ENCODE data around the gene DNAJC15. TPM values are rescaled to one million over a fixed set of nuclear protein-coding genes. Genes with fewer than 3 reads are reported as not detected.
A peak's percentile ranks its signal among the peaks of the same experiment; 100 is the strongest.

DNAJC15 gene
- total and polyA plus RNA-seq, 2 experiments from 2014 or later, result 1.0 to 5.2 TPM

GRCh38 chr13:43107780-43108179 is 84.4 kb downstream of the DNAJC15 start:
- Histone ChIP-seq H3K4me3 (no peak overlapping the region), H3K27ac (no peak overlapping the region), H3K27me3 (no peaks in the 10 kb centered on the region), H3K9me3 (ENCODE audit: low read depth) (no peaks in the 10 kb centered on the region), H3K36me3 (no peaks in the 10 kb centered on the region), H3K4me1 (ENCODE audit: low read depth) (peaks cover 13% of the 10 kb centered on the region)
- no peak for TF ChIP-seq CTCF (IDR thresholded peaks at IDR 0.05; ENCODE audit: low read depth, low read length)
- no peak for DNase-seq (ENCODE audit: low read depth in 1 of 2, low spot score in 1 of 2)

- peak in 1 of 2 donors; percentile 24 for DNase-seq (ENCODE audit: low read depth in 1 of 2, low spot score in 1 of 2)
- no peak overlapping the region for H3K4me3 ChIP-seq
- H3K9me3 ChIP-seq (ENCODE audit: low read depth), result no peaks in the 10 kb centered on the region
- no peaks in the 10 kb centered on the region for H3K27me3 ChIP-seq
- no peaks in the 10 kb centered on the region for H3K36me3 ChIP-seq
- peaks cover 34% of the 10 kb centered on the region for H3K4me1 ChIP-seq (ENCODE audit: low read depth)
- peak overlapping the region; percentile 40 for H3K27ac ChIP-seq
- no peak for TF ChIP-seq CTCF (IDR thresholded peaks at IDR 0.05; ENCODE audit: low read depth, low read length)
These were observed 86.7 kb downstream of the DNAJC15 start for GRCh38 chr13:43110036-43110435.

- Histone ChIP-seq H3K9me3 (ENCODE audit: low read depth) (no peaks in the 10 kb centered on the region), H3K36me3 (no peaks in the 10 kb centered on the region), H3K27me3 (no peaks in the 10 kb centered on the region), H3K27ac (peak overlapping the region; percentile 40), H3K4me3 (no peak overlapping the region), H3K4me1 (ENCODE audit: low read depth) (peaks cover 38% of the 10 kb centered on the region)
- TF ChIP-seq CTCF (IDR thresholded peaks at IDR 0.05; ENCODE audit: low read depth, low read length), result no peak
- no peak for DNase-seq (ENCODE audit: low read depth in 1 of 2, low spot score in 1 of 2)
These were observed 87.3 kb downstream of the DNAJC15 start for GRCh38 chr13:43110658-43111057.

- Histone ChIP-seq H3K27ac (no peak overlapping the region), H3K27me3 (no peaks in the 10 kb centered on the region), H3K36me3 (no peaks in the 10 kb centered on the region), H3K9me3 (ENCODE audit: low read depth) (no peaks in the 10 kb centered on the region), H3K4me1 (ENCODE audit: low read depth) (peaks cover 39% of the 10 kb centered on the region), H3K4me3 (no peak overlapping the region)
- DNase-seq (ENCODE audit: low read depth in 1 of 2, low spot score in 1 of 2), result no peak
- no peak for TF ChIP-seq CTCF (IDR thresholded peaks at IDR 0.05; ENCODE audit: low read depth, low read length)
These were observed 88.4 kb downstream of the DNAJC15 start for GRCh38 chr13:43111559-43112400.

- no peak for DNase-seq (ENCODE audit: low read depth in 1 of 2, low spot score in 1 of 2)
- H3K36me3 ChIP-seq, result no peaks in the 10 kb centered on the region
- no peak for TF ChIP-seq CTCF (IDR thresholded peaks at IDR 0.05; ENCODE audit: low read depth, low read length)
- no peaks in the 10 kb centered on the region for H3K27me3 ChIP-seq
- peaks cover 39% of the 10 kb centered on the region for H3K4me1 ChIP-seq (ENCODE audit: low read depth)
- no peak overlapping the region for H3K27ac ChIP-seq
- H3K9me3 ChIP-seq (ENCODE audit: low read depth), result no peaks in the 10 kb centered on the region
- no peak overlapping the region for H3K4me3 ChIP-seq
These were observed 90.2 kb downstream of the DNAJC15 start for GRCh38 chr13:43113603-43114002.

Data from cardiac muscle cell (in vitro differentiated cells and primary cell).